Mesenchymal stem cell (in vitro differentiated cells and primary cell): Measurements from ENCODE around the gene VIPR2.

Source experiments
- DNase-seq: peaks from one replicate; pipeline ENCODE4 v3.0.0-alpha.2; 2013
- H2AFZ ChIP-seq: one replicate; pipeline ENCODE4 v1.6.1; 2013; ENCODE audit warnings: low read depth, mild to moderate bottlenecking, control low read depth, inconsistent platforms, low read length, moderate library complexity
- H2AK5ac ChIP-seq: 2 replicates; pipeline ENCODE4 v1.6.1; 2013; ENCODE audit warnings: low read length, moderate library complexity, mild to moderate bottlenecking, inconsistent platforms; ENCODE audit not compliant: severe bottlenecking
- H2BK120ac ChIP-seq: one replicate; pipeline ENCODE4 v1.6.1; 2013; ENCODE audit warnings: low read depth, mild to moderate bottlenecking, inconsistent platforms, low read length, moderate library complexity
- H2BK12ac ChIP-seq, 2 experiments: one replicate each; pipeline ENCODE4 v1.6.1; 2013; ENCODE audit warnings: inconsistent platforms in 2 of 2, low read length in 2 of 2, mild to moderate bottlenecking in 2 of 2, moderate library complexity in 2 of 2, control low read depth in 1 of 2
- H2BK15ac ChIP-seq: one replicate; pipeline ENCODE4 v1.6.1; 2013; ENCODE audit warnings: mild to moderate bottlenecking, low read depth, inconsistent platforms; ENCODE audit not compliant: poor library complexity, severe bottlenecking
- H2BK5ac ChIP-seq: 2 replicates; pipeline ENCODE4 v1.6.1; 2013; ENCODE audit warnings: low read depth, mild to moderate bottlenecking, low read length, control low read depth, inconsistent platforms; ENCODE audit not compliant: poor library complexity, severe bottlenecking
- H3K14ac ChIP-seq, 2 experiments: one replicate each; pipeline ENCODE4 v1.6.1; 2013; ENCODE audit warnings: inconsistent platforms in 2 of 2, low read length in 2 of 2, control low read depth in 1 of 2, mild to moderate bottlenecking in 1 of 2, moderate library complexity in 1 of 2
- H3K18ac ChIP-seq, 2 experiments: one replicate each; pipeline ENCODE4 v1.6.1; 2013; ENCODE audit warnings: inconsistent platforms in 2 of 2, low read length in 2 of 2, control low read depth in 1 of 2, low read depth in 1 of 2, mild to moderate bottlenecking in 1 of 2
- H3K23ac ChIP-seq, 2 experiments: one replicate each; pipeline ENCODE4 v1.6.1; 2013; ENCODE audit warnings: inconsistent platforms in 2 of 2, low read length in 2 of 2, mild to moderate bottlenecking in 2 of 2, moderate library complexity in 2 of 2, control low read depth in 1 of 2
- H3K27ac ChIP-seq: 2 replicates; pipeline ENCODE4 v1.5.1; 2013; ENCODE audit warnings: mild to moderate bottlenecking, moderate library complexity, low read length, control low read depth, inconsistent platforms; ENCODE audit not compliant: poor library complexity, severe bottlenecking
- H3K27me3 ChIP-seq, 2 experiments: 2 replicates each; pipeline versions ENCODE4 v1.6.1 to v1.7.0; 2013; ENCODE audit warnings: low read length in 2 of 2, mild to moderate bottlenecking in 2 of 2, moderate library complexity in 2 of 2, control low read depth in 1 of 2, inconsistent platforms in 1 of 2; ENCODE audit not compliant: control insufficient read depth in 1 of 2, insufficient read depth in 1 of 2
- H3K36me3 ChIP-seq, 2 experiments: 2 replicates each; pipeline versions ENCODE4 v1.6.1 to v1.7.0; 2013; ENCODE audit warnings: low read length in 2 of 2, control low read depth in 1 of 2, inconsistent platforms in 1 of 2, low read depth in 1 of 2, mild to moderate bottlenecking in 1 of 2; ENCODE audit not compliant: insufficient read depth in 2 of 2, control insufficient read depth in 1 of 2
- H3K4ac ChIP-seq, 2 experiments: one replicate each; pipeline ENCODE4 v1.6.1; 2013; ENCODE audit warnings: inconsistent platforms in 2 of 2, low read length in 2 of 2, mild to moderate bottlenecking in 2 of 2, moderate library complexity in 2 of 2, control low read depth in 1 of 2, low read depth in 1 of 2
- H3K4me1 ChIP-seq: 2 replicates; pipeline ENCODE4 v1.6.1; 2013; ENCODE audit warnings: low read depth, low read length, control low read depth; ENCODE audit not compliant: control insufficient read depth, insufficient read depth
- H3K4me2 ChIP-seq: 2 replicates; pipeline ENCODE4 v1.6.1; 2013; ENCODE audit warnings: low read length, mild to moderate bottlenecking, inconsistent platforms; ENCODE audit not compliant: poor library complexity, severe bottlenecking
- H3K4me3 ChIP-seq, 2 experiments: 2 replicates each; pipeline versions ENCODE4 v1.5.1 to v1.7.0; 2013; ENCODE audit warnings: low read length in 2 of 2, mild to moderate bottlenecking in 2 of 2, control low read depth in 1 of 2, low read depth in 1 of 2; ENCODE audit not compliant: insufficient read depth in 1 of 2
- H3K79me1 ChIP-seq: replicated peaks from 2 replicates; pipeline ENCODE4 v1.6.1; 2013; ENCODE audit warnings: mild to moderate bottlenecking, control low read depth, low read length, inconsistent platforms; ENCODE audit not compliant: poor library complexity, severe bottlenecking
- H3K9ac ChIP-seq: 2 replicates; pipeline ENCODE4 v1.7.0; 2013; ENCODE audit warnings: mild to moderate bottlenecking, low read length, moderate library complexity
- H3K9me3 ChIP-seq: 2 replicates; pipeline ENCODE4 v1.7.0; 2013; ENCODE audit warnings: mild to moderate bottlenecking, low read length; ENCODE audit not compliant: control insufficient read depth
- H4K8ac ChIP-seq: one replicate; pipeline ENCODE4 v1.6.1; 2013; ENCODE audit warnings: inconsistent platforms, mild to moderate bottlenecking, low read length, moderate library complexity
- H4K91ac ChIP-seq: one replicate; pipeline ENCODE4 v1.6.1; 2013; ENCODE audit warnings: mild to moderate bottlenecking, low read length, inconsistent platforms
- WGBS: methylation state at CpG from one replicate; pipeline ENCODE4 v1.1.7; 2013; ENCODE audit warnings: mixed read lengths; 5-methylcytosine and 5-hydroxymethylcytosine counted together

VIPR2 gene

DNA sequence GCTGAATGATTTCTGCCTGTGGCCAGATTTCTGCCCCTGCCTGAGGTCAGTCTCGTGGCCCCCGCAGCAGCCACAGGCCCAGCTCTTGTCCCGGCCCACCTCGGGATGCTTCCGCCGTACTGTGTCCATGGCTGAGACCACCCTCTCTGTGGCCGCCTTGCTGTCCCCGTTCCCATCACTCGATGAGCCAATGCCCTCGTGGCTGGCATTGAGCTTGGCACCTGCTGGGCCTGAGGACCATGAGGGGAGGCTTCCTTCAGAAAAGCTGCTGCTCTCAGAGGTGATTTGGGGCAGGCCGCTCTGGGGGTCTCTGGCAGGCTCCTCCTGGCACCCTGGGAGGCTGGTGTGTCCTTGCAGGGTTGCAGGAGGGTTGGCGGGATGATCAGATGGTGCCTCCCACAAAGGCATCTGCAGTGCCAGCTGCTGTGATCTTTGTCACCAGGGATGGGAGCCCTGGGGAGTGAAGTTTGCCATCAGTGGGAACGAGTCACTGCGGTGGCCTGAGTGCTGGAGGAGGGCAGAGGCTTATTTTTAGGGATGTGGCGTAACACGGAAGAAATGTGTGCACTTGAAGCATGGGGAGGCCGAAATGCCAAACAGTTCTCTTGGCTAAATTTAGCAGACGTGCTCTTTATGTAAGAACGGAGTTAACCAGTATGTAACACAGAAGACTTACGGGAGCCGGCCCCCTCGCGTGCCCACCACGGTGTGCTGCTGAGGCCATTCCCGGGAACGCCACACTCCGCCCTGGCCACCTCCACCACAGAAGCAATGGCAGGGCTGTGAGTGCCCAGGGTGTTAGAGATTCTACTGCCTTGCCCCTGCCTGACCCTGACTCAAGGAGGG, 47.7 kb downstream of the VIPR2 start:
- Histone ChIP-seq H4K91ac (no peak overlapping the region), H3K9ac (no peak overlapping the region), H3K23ac (no peak overlapping the region), H2AFZ (no peak overlapping the region), H2BK15ac (no peak overlapping the region), H2BK12ac (no peak overlapping the region), H3K79me1 (no peaks in the 10 kb centered on the region), H2BK5ac (no peak overlapping the region), H2BK120ac (no peak overlapping the region), H3K18ac (no peak overlapping the region), H3K27ac (no peak overlapping the region), H3K14ac (no peak overlapping the region), H3K36me3 (no peaks in the 10 kb centered on the region), H3K4me3 (no peak overlapping the region), H3K4me1 (no peaks in the 10 kb centered on the region), H3K27me3 (no peaks in the 10 kb centered on the region), H3K4ac (no peak overlapping the region), H4K8ac (no peak overlapping the region), H3K9me3 (no peaks in the 10 kb centered on the region), H2AK5ac (no peak overlapping the region), H3K4me2 (no peak overlapping the region)
- 87% methylated on average over 27 of the region's 27 CpGs for WGBS
- no peak for DNase-seq

DNA sequence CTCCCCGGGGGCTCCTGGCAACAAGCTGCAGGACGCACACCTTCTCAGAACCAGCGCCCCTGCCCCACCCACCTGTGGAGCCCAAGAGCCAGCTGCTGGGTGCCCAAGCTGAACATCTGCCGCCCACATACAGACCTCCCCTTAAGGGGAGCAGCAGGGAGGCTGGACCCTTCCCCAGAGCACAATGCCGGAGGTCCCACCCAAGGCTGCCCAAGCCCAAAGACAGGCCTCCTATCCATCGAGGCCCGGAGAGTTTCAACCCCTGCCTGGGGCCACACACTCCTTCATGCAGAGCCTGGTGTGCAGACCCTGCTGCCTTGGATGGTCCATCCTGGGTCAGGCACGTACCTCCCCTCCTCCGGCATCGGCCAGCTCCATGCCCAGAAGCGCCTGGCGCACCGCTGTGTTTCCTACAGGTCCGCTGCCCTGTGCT, 48.7 kb downstream of the VIPR2 start:
- 91% methylated on average over 14 of the region's 14 CpGs for WGBS
- H2BK5ac ChIP-seq = no peak overlapping the region
- no peak for DNase-seq
- no peak overlapping the region for H2BK15ac ChIP-seq
- H2AK5ac ChIP-seq = no peak overlapping the region
- H3K79me1 ChIP-seq = no peaks in the 10 kb centered on the region
- no peak overlapping the region for H3K4me3 ChIP-seq
- no peaks in the 10 kb centered on the region for H3K27me3 ChIP-seq
- no peak overlapping the region for H2BK120ac ChIP-seq
- H3K9ac ChIP-seq = no peak overlapping the region
- H3K27ac ChIP-seq = no peak overlapping the region
- H2BK12ac ChIP-seq = no peak overlapping the region
- H4K8ac ChIP-seq = no peak overlapping the region
- no peaks in the 10 kb centered on the region for H3K9me3 ChIP-seq
- H3K14ac ChIP-seq = no peak overlapping the region
- H2AFZ ChIP-seq = no peak overlapping the region
- H3K36me3 ChIP-seq = no peaks in the 10 kb centered on the region
- no peak overlapping the region for H3K23ac ChIP-seq
- no peak overlapping the region for H3K18ac ChIP-seq
- no peak overlapping the region for H3K4ac ChIP-seq
- H3K4me2 ChIP-seq = no peak overlapping the region
- H4K91ac ChIP-seq = no peak overlapping the region
- H3K4me1 ChIP-seq = no peaks in the 10 kb centered on the region

DNA sequence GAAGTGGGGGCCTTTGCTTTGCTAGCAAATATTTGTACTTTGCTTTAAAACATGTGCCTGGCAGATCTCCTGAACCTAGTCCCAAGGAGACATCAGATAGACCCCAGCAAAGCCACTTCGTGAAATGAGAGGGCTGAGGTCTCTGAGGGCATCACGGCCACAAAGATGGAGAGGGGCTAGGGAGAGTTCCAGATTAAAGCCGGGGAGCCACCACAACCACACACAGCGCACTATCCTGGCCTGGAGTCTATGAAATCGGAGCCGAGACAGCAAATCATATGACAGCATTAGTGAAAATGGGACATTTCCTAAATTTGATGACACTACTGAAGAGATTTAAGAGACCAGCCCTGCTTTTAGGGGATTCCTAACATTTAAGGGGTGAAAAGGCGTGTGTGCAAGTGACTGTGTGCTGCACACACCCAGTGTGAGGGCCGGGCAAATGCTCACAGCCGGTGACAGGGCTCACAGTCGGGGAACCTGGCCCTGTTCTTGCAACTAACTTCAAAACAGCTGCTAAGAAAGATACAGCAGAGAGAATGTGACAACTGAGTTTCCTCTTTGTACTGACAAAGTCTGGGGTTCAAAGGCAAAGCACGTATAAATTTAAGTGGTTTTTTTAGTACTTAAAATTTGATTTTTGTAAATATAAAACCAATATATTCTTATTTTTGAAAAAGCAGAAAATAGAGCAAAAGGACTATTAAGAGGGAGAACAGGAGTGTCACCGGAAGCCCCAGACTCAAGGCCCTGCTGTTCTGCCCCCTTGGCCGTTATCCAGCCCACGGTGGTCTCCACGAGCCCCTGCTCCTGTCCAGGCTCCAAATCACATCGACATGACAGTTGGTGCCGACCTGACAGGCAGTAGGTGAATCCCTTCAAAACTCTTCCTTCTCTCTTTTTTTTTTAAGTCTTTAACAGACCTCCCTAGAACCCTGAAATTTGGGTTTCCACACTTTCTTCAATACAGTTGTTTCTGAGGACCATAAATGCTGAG, 49.5 kb downstream of the VIPR2 start:
- 79% methylated on average over 16 of the region's 17 CpGs for WGBS

More for the DNA sequence above, 49.5 kb downstream of the VIPR2 start:
- no peak overlapping the region for H3K9ac ChIP-seq
- no peak overlapping the region for H3K4me2 ChIP-seq
- no peak overlapping the region for H2AFZ ChIP-seq
- H3K14ac ChIP-seq = no peak overlapping the region
- H2BK120ac ChIP-seq = no peak overlapping the region
- no peak overlapping the region for H2BK12ac ChIP-seq
- H2AK5ac ChIP-seq = no peak overlapping the region
- no peak overlapping the region for H2BK5ac ChIP-seq
- H3K27ac ChIP-seq = no peak overlapping the region
- H3K18ac ChIP-seq = no peak overlapping the region
- H3K4ac ChIP-seq = no peak overlapping the region
- no peaks in the 10 kb centered on the region for H3K4me1 ChIP-seq
- no peaks in the 10 kb centered on the region for H3K79me1 ChIP-seq
- no peak overlapping the region for H3K23ac ChIP-seq
- no peak overlapping the region for H3K4me3 ChIP-seq
- no peaks in the 10 kb centered on the region for H3K36me3 ChIP-seq
- no peaks in the 10 kb centered on the region for H3K9me3 ChIP-seq
- H4K91ac ChIP-seq = no peak overlapping the region
- no peak for DNase-seq
- no peaks in the 10 kb centered on the region for H3K27me3 ChIP-seq
- H2BK15ac ChIP-seq = no peak overlapping the region
- H4K8ac ChIP-seq = no peak overlapping the region
